GM18858 (cell line): ENCODE measurements around the gene C1QTNF2.

Experiments used
- ATAC-seq: cut with Tn5 transposase; IDR thresholded peaks from one replicate; pipeline ENCODE4 v1.9.1; 2021; ENCODE audit not compliant: unreplicated experiment

C1QTNF2 gene

DNA sequence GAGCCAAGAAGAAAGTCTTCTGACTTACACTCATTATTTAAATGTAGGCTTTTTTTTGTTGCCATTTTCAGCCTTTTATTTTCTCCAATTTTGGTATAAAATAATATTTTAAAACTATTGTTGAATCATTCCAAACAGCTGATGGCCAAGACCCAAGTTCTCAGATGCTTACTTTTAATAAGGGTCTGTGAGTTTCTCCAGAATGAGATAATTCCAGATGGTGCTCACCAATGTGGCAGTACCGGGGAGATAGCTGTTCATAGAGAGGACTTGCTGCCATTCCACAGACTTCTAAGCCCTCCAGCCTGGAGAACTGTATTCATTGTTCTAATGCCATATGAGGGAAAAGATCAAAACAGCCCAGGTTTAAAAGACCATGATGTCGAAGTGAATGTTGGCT, 5.3 kb upstream of the C1QTNF2 start:
- ATAC-seq = no peak

DNA sequence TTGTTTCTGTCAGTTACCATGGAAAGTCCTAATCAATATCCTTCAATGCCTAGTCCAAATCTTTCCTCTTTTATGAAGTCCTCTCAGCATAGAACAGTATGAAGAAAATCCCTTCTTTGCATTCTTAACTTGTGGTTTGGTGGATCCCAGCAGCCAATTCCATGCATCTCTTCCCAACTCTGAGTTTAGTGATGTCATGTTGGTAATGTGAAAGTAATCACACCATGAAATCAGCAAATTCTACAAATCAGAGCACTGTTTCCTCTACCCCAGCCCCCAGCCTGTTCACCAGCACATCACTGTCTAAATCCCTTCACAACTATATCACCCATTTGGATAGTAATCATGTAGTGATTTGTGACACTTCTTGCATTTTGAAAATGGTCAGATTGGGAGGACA, 4.7 kb upstream of the C1QTNF2 start:
- no peak for ATAC-seq

DNA sequence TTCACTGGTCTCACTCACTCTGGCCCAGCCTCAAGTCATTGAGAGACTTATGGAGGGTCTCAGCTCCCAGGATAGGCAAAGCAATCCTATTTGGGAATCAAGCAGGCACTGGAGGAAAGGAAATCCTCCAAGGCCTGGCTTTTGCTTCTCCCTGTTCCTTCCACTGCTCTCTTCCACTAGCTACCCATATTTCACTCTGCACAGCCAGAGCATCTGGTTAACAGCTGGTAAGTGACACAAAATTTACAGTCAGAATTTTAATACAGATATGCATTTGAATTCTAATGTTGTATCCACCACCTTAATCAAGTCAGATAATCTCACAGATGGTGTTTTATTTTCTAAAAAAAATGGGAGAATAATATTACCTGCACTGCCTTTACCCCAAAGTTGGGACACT, 868 bp upstream of the C1QTNF2 start:
- no peak for ATAC-seq

DNA sequence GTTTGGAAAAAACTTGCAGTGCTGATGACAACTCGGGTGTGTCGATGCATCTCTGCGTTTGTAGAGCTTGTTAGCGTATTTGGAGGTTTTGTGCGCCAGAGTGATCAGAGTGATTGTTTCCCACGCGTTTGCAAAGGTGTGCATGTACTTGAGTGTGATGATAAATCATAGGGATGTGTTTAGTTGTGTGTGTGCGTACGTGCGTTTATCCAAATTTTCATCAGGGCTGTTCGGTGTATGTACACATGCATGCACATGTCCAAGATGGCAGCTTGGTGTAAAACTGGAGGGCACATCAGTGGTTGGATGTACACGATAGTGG, 248 bp upstream of the C1QTNF2 start:
- no peak for ATAC-seq

DNA sequence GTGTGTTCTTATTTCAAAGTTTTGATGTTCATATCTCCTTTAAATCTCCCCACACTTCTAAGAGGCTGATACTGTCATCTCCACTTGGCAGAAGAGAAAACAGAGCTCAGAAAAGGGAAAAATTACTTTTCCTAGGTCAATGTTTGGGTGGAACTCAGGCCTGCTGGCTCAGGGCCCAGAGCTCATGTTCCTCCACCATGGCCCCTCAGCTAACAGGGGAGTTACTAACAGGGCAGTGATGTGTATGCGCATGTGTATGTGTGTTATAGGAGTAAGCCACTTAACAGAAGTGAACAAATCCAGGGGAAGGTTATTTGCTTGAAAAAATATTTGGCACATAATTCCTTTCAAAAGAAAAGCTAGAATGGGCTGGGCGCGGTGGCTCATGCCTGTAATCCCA, 2.5 kb downstream of the C1QTNF2 start:
- ATAC-seq = no peak

DNA sequence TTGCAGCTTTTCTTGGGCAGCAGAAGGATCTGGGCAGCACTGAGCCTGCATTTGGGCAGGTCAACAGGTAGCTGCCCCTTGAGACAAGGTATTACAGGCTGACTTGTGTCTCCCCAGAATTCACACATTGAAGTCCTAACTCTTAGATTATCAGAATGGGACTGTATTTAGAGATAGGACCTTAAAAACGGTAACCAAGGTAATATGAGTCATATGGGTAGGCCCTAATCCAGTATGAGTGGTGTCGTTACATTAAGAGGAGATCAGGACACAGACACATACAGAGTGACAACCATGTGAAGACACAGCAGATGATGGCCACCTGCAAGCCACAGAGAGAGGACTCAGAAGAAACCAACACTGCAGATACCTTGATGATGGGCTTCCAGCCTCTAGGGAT, 3.2 kb downstream of the C1QTNF2 start:
- no peak for ATAC-seq

DNA sequence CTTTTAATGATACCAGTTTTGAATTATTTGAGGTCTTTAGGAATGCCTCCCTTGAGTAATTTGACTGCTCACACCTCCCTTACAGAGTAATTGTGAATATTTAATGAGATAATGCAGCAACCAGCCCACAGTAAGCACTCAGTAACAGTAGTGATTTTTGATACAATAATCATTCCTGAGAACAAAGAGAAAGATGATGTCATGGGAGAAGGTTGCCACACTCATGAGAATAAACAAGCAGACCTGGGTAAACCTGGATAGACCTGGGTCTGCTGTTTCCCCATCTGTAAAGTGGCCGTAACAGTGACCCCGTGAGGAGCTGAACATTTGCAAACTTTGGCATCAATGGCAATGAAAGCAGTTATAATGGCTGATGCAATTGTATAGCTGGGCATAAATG, 4.2 kb downstream of the C1QTNF2 start:
- ATAC-seq = no peak

DNA sequence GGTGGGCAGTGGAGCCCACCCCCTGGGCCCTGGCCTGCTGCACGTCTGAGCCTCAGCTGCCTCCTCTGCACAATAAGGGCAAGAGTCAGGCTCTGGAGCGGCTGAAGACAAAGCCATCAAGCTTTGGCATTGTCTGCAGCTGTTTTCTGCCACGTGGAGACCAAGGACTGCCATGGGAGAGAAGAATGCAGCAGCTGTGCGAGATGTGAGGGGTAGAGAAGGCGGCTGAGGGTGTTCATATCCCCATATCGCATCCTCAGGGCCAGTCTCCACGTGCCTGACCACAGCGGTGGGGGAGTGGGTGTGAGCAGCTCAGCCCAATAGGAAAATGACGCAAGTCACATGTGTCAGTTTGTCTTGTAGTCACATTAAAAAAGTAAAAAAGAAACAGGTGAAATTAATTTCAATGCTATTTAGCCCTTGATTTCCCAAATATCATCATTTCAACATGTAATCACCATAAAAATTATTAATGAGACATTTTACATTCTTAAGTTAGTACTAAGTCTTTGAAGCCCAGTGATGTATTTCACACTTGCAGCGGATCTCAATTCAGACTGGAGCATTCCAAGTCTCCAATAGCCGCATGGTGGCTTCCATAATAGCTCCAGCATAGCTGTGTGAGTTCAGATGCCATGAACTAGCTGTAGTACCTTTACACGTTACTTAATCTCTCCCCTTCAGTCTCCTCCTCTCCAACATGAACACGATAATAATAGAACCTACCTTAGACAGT, 6.6 kb downstream of the C1QTNF2 start:
- ATAC-seq = no peak

DNA sequence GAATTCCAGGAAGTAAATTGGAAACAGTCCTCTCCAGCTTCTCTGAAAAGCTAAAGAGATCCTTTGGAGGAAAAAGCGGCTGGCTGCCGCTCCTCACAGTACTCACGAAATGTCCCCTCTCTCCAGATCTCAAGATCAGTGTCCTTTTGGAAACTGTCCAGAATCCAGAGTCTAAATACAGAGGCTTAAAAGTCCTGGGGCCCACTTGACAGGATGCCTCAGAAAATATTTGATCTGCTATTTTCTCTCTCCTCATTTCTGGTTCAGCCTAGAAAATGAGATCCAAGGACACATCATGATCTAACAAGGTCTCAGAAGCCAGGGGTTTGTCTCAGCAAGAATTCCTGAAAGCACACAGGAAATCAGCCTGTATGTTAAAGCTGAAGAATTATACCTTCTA, 7.2 kb downstream of the C1QTNF2 start:
- ATAC-seq = no peak

DNA sequence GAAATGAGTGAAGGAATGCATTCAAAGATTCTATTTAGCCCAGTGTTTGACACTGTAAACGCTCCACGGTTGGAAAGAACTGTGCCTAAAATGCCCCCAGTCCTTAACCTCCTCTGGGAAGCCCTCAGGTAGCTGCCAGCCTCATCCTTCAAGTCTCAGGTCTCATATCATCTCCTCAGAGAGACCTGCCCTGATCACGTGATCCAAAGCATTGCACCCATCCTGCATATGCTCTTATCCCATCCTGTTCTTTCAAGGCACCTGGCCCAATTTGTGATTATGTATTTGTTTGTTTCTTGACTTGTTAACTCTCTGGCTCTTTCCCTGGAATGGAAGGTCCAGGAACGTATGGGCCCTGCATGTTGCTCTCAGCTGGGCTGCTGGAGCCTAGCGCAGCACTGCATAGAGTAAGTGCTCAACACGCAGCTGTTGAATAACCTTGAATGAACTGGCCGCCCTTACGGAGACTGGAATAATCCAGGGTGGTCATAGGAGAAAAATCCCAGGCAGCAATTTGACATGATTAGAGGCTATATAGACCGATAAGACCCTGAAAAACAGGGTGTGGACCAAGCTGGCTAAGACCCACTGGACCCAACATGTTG, 8.7 kb downstream of the C1QTNF2 start:
- no peak for ATAC-seq

DNA sequence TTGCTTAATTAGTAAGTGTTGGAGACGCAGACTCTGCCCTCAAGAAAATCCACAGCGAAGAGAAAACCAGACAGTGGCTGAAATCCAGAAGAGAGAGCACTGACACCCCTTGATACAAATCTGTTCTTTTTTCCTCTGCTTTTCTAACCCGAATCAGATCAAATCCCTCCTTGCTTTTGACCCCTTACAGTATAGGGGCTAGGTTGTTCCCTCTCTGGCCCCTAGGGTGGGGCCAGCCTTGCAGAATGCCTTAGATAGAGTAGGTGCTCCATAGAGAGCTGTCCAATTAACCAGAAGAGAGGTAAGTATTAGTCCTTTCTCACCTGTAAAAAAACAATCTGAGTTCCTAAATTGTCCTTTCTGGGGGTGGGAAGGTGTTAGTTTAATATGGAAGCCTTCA, 10.1 kb downstream of the C1QTNF2 start:
- ATAC-seq = no peak

DNA sequence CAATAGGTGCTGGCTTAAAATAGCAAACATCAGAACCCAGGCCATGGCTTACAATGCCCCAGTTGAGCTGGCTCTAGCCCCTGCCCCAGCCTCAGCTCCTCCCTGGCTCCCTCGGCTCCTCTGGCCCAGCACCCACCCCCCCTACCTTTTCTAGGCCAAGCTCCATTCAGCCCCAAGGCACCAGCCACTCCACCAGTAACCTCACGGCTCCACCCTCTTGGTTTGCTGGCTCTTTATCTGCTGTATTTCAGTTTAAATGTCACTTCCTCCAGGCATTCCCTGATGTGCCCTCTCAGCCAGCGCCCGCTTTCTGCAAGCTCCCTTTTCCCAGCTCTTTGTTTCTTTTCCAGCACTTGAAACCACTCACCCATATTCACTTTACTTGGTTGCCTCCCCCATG, 10.6 kb downstream of the C1QTNF2 start:
- ATAC-seq = no peak

DNA sequence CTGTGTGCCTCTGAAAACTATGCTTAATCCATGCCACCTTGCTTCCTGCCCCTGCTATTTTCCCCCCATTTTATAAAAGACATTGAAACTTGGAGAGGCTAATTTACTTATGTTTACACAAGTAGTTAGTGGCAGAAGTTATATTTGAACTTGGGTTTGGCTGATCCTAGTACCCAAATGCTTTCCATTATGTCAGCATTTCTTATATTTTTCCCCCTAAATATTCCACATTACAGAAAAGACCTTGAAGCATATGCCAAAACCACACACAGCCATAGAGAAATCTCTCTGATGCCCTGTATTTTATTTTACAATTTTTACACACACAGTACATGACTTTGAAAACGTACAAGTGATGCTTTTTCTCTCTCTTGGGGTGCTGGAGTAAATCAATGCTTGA, 11.2 kb downstream of the C1QTNF2 start:
- ATAC-seq = no peak

DNA sequence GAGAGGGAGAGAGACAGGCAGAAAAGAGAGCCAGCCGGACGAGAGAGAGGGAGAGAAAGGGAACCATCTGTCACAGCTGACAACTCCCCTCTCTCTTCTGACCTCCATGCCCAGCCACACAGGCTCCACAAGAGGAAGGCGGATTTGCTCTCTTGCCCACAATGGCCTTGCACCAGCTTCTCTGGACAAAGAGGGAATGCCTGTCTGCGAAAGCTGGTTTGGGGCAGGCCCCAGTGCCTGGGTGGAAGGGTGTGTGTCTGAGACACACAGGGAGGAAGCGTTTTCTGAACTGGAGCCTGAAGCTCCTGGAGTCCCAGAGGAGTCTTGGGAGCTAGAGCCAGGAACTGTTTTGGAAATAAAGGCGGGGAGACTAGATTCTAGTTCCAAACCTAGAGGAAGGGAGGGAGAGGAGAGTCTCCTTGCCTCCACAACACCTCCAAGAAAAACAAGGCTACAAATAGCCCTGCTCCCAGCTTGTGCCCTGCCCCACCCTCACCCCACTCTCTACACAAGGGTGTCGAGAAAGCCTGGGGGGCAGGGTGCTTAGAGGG, 12.5 kb downstream of the C1QTNF2 start:
- no peak for ATAC-seq

DNA sequence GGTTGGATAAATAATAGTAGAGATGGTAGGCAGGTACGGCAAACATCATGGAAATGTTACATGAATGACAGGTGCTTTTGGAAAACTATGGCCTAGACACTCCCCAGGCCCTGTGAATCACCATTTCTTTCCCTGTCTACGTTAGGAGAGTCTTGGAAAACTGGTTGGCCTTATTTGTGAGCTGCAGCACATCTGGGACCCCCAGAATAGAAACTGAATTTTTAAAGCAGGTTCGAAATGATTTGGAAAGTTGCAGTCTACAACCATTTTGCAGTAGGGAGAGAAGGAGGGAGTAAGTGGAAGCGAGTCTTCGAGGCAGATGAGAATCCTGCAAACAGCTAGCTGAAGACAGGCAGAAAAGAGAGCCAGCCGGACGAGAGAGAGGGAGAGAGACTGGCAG, 13.0 kb downstream of the C1QTNF2 start:
- no peak for ATAC-seq

DNA sequence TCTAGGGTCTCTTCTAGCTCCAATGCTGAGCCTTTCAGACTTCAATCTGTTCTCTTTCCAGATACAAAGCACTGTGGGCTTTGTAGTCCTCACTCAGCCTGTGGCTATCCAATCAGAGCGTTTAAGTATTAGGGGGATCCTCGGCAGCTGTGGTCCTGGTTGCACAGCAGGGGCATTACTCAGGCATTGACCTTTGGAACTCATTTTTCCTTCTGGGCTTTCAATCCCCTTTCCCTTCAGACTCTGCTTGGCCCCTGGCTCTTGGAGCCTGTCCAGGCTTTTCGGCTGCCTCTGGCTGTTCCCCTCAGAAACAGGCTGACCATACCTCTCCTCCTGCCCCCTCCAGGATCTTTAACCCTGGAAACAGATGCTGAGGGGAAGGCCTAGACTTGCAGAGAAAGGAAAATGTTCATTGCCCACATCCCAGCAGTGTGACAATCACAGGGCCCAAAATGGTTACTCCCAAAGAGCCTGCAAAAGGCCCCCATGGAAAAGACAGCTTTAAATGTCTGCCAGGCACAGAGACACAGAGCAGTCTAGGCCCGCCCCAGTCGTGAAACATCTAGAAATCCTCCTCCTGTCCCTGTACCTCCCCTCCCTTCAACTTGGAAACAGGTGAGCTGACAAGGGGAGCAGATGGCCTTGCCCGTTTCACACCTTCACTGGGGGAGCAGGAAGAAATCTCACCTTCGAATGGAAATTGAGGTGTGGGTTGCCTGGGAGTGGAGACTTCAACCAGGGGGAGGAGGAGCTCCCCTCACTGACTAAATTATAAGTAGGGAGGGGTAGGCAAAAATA, 13.7 kb downstream of the C1QTNF2 start:
- ATAC-seq = no peak

DNA sequence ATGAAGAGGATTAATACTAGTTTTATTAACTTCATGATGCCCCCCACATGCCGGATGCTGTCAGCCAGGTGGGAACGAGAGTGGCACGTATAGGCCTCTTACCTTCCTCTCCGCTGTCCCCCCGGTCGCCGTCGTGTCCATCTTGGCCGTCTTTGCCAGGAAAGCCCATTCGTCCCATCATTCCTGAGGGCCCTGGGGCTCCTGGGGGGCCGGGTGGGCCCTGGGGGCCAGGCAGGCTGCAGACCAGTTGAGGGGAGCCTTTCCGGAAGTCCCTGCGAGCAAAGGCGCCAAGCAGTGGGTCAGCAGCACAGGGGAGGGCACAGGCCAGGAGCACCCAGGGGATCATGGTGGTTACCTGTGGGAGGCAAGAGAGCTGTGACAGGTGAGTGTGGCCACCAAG, 15.8 kb downstream of the C1QTNF2 start:
- no peak for ATAC-seq

DNA sequence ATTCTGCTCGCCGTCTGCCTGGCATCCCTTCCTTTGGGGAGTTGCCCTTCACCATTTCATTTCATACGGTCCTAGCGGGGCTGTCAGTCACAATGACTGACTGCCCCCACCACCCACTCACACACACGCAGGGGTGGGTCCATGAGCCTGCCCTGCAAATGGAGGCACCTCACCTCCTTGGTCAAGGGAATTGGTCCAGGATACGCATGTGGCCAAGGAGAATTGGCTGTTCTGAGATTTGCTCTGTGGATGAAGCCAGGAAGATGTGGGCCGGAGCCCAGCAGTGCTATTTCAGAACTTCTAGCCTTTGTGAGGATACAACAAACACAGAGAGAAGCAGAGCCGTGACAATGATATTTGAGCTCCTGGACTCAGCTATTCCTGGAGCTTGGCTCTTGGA, 17.0 kb downstream of the C1QTNF2 start:
- ATAC-seq = no peak

DNA sequence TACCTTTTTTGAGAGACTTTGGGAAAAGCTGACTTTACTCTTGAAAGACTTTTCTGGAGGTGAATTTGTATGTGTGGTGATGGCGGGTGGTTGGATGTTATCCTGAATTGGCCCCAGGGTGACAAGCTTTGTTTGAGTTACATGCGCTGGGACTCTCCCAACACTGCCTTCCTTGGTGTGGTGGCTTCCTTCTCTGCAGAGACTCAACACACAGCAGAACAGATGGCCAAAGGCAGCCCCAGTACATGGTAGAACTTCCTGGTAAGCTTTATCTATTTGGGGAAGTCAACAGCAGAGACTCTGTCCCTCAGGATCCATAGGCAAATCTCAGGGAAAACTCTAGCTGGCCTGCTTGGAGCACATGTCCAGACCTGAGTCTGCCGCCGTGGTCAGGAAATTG, 18.1 kb downstream of the C1QTNF2 start:
- no peak for ATAC-seq

DNA sequence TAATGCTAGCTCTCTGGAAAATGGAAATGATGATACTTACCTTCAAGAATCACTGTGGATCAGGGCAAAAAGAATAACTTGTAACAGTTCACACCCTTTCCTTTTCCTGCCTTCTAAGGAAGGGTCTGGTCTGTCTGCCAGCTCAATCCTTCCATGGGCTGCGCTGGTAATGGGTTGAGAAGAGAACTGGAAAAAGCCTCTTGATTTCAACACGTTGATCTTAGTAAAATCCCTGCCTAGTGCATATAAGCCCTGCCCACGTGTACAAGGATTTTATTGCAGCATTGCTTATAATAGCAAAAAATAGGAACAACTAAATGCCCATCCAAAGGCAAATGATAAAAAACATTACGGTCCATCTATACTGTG, 20.5 kb downstream of the C1QTNF2 start:
- ATAC-seq = no peak

DNA sequence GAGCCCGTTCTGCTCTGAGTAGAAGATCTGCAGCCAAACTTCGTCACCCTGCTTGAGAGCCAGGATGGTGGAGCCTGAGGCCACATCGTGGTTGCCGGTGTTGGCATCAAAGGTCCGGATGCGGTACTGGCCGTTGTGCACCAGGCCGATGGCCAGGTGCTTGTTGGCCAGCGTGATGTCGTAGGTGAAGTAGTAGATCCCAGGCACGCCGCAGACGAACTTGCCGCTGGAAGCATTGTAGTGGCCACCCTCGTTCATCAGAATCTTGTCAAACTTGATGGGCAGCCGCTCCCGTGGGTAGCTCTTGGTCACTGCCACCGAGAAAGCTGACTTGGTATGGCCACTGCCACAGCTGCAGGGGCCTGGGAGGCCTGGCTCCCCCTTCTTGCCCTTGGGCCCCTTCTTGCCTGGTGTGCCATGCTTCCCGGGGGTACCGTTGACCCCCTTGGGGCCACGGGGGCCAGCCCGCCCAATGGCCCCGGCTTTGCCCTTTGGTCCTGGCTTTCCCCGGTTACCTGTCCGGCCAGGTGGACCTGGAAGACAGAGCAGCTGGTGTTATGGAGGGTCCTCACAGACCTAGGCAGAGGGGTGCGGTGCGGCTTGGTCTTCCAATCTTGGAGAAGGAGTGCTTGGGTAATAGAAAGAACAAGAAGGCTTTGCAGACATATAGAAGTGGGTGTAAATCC, 21.0 kb downstream of the C1QTNF2 start:
- no peak for ATAC-seq

DNA sequence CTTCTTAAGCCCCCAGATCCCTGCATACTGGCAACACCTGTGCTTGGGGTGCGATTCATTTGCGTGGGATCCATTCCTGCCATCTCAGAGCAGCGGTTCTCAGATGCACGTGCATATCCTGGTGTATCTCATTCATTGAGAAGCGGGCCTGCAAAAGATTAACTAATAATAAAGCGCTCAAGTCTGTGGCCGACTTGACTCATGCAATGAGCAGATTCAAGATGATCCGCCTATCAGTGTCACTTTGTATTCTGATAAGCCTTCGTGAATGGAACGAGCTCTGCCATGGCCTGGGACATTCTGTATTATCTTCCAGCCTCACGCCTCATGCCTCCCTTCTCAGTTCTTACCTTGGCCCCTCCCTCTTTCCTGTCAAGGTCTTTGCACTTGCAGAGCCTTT, 22.3 kb downstream of the C1QTNF2 start:
- ATAC-seq = no peak
